Fibroblast of lung (primary cell): ENCODE data around the gene RBM7.

Source experiments
- CTCF ChIP-seq, 2 donors: IDR thresholded peaks in 1 of 2; conservative IDR thresholded peaks in 1 of 2; 1 replicate in 1 of 2; 2 replicates in 1 of 2; pipeline ENCODE4 v1.5.1; 2011 to 2012; ENCODE audit warnings: low read length in 2 of 2, control low read depth in 1 of 2, inconsistent platforms in 1 of 2, low read depth in 1 of 2, mild to moderate bottlenecking in 1 of 2
- EZH2 ChIP-seq: IDR thresholded peaks from 2 replicates; pipeline ENCODE4 v1.5.1; 2012; ENCODE audit warnings: low read length, control low read depth, mild to moderate bottlenecking; ENCODE audit errors: missing control alignments

- TF ChIP-seq CTCF (conservative IDR thresholded peaks at IDR 0.05 in 1 of 2, IDR thresholded peaks at IDR 0.05 in 1 of 2; ENCODE audit: low read depth in 1 of 2, low read length in 2 of 2) (no peak), EZH2 (no peak)
Observed at GRCh38 chr11:114452399-114452798, 51.9 kb downstream of the RBM7 start.
